MM.1S (cell line): Measurements from ENCODE around the gene SORCS2.

Experiments used
- DNase-seq: peaks from one replicate; pipeline ENCODE4 v3.0.0-alpha.2; 2015
- H2AFZ ChIP-seq: fragments of 300-600 bp; sonication (generic); 2 replicates; pipeline ENCODE4 v1.6.0; 2016; ENCODE audit warnings: antibody characterized with exemption, low read length
- H3F3A ChIP-seq: fragments of 300-600 bp; sonication (generic); 2 replicates; pipeline ENCODE4 v1.6.1; 2016; ENCODE audit warnings: mild to moderate bottlenecking, antibody characterized with exemption, low read length, moderate library complexity, mixed read lengths; ENCODE audit not compliant: insufficient read depth
- H3K27ac ChIP-seq: fragments of 300-600 bp; sonication (generic); 2 replicates; pipeline ENCODE4 v1.5.1; 2016; ENCODE audit warnings: mild to moderate bottlenecking, low read length
- H3K27me3 ChIP-seq: fragments of 300-600 bp; sonication (generic); replicated peaks from 2 replicates; pipeline ENCODE4 v1.6.0; 2016; ENCODE audit warnings: low read length; ENCODE audit not compliant: insufficient read depth
- H3K36me3 ChIP-seq: fragments of 300-600 bp; sonication (generic); replicated peaks from 2 replicates; pipeline ENCODE4 v1.6.1; 2016; ENCODE audit warnings: mild to moderate bottlenecking, low read length, mixed read lengths; ENCODE audit not compliant: insufficient read depth
- H3K4me1 ChIP-seq: fragments of 300-600 bp; sonication (generic); 2 replicates; pipeline ENCODE4 v1.6.1; 2016; ENCODE audit warnings: low read length, mixed read lengths
- H3K4me2 ChIP-seq: fragments of 300-600 bp; sonication (generic); 2 replicates; pipeline ENCODE4 v1.6.0; 2016; ENCODE audit warnings: low read depth, low read length
- H3K4me3 ChIP-seq: fragments of 300-600 bp; sonication (generic); 2 replicates; pipeline ENCODE4 v1.5.1; 2016; ENCODE audit warnings: low read length, mixed read lengths
- H3K79me2 ChIP-seq: fragments of 300-600 bp; sonication (generic); 2 replicates; pipeline ENCODE4 v1.6.1; 2016; ENCODE audit warnings: mixed run types, low read length, mixed read lengths
- H3K9ac ChIP-seq: fragments of 300-600 bp; sonication (generic); 2 replicates; pipeline ENCODE4 v1.6.1; 2016; ENCODE audit warnings: low read length, mixed read lengths
- H3K9me2 ChIP-seq: fragments of 300-600 bp; sonication (generic); replicated peaks from 2 replicates; pipeline ENCODE4 v1.6.1; 2016; ENCODE audit warnings: mild to moderate bottlenecking, low read length, mixed read lengths; ENCODE audit not compliant: insufficient read depth
- H3K9me3 ChIP-seq: fragments of 300-600 bp; sonication (generic); replicated peaks from 2 replicates; pipeline ENCODE4 v1.6.1; 2016; ENCODE audit warnings: mild to moderate bottlenecking, low read length, mixed read lengths; ENCODE audit not compliant: insufficient read depth
- H4K20me1 ChIP-seq: fragments of 300-600 bp; sonication (generic); 2 replicates; pipeline ENCODE4 v1.6.1; 2016; ENCODE audit warnings: mild to moderate bottlenecking, low read length, moderate library complexity, mixed read lengths; ENCODE audit not compliant: insufficient read depth
- EZH2 ChIP-seq: fragments of 300-600 bp; sonication (generic); optimal IDR thresholded peaks from 2 replicates; pipeline ENCODE3; 2017; ENCODE audit warnings: low read depth, mild to moderate bottlenecking, antibody characterized with exemption, low read length, mixed read lengths
- EZH2phosphoT487 ChIP-seq: fragments of 300-600 bp; sonication (generic); IDR thresholded peaks from 2 replicates; pipeline ENCODE4 v1.6.1; 2018; ENCODE audit warnings: antibody characterized with exemption, low read length
- TF ChIP-seq, protein P1 (sequence below): fragments of 300-600 bp; sonication (generic); IDR thresholded peaks from 2 replicates; pipeline ENCODE4 v1.5.1; 2016; ENCODE audit warnings: antibody characterized with exemption, low read length, mixed read lengths

Gene SORCS2

DNA sequence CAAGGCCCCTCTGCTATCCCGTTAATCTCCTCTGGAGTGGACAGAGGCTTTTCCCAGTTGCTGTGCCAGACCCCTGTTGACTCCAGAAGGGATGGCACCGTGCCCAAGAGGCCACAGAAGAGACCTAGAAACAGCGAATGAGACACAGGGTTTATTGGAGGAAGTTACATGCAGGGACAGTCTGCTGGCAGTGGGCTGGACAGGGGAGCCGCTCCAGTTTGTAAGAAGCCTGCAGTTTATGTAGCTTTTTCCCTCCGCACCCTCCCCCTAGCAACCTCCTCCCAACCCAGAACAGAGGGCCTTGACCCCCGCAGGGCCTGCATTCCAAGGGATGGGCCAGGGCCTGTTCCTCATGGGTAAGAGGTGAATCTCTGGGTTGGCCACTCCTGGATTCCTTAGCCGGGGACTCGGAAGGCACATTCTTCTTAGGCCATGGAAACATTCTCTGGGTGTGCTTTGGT lies 459.2 kb downstream of the SORCS2 start:
- Histone ChIP-seq H3K9me2 (no peaks in the 10 kb centered on the region), H4K20me1 (no peaks in the 10 kb centered on the region), H3K36me3 (no peaks in the 10 kb centered on the region), H3K27ac (no peak overlapping the region), H3K9me3 (no peaks in the 10 kb centered on the region), H3K4me1 (no peaks in the 10 kb centered on the region), H3K27me3 (peaks cover 94% of the 10 kb centered on the region), H3K9ac (no peak overlapping the region), H3K4me3 (no peak overlapping the region), H2AFZ (no peak overlapping the region), H3K4me2 (no peak overlapping the region), H3F3A (no peaks in the 10 kb centered on the region), H3K79me2 (no peaks in the 10 kb centered on the region)
- TF ChIP-seq EZH2phosphoT487 (no peak), EZH2 (no peak)
- TF ChIP-seq, protein P1, sequence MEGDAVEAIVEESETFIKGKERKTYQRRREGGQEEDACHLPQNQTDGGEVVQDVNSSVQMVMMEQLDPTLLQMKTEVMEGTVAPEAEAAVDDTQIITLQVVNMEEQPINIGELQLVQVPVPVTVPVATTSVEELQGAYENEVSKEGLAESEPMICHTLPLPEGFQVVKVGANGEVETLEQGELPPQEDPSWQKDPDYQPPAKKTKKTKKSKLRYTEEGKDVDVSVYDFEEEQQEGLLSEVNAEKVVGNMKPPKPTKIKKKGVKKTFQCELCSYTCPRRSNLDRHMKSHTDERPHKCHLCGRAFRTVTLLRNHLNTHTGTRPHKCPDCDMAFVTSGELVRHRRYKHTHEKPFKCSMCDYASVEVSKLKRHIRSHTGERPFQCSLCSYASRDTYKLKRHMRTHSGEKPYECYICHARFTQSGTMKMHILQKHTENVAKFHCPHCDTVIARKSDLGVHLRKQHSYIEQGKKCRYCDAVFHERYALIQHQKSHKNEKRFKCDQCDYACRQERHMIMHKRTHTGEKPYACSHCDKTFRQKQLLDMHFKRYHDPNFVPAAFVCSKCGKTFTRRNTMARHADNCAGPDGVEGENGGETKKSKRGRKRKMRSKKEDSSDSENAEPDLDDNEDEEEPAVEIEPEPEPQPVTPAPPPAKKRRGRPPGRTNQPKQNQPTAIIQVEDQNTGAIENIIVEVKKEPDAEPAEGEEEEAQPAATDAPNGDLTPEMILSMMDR = no peak
- no peak for DNase-seq

DNA sequence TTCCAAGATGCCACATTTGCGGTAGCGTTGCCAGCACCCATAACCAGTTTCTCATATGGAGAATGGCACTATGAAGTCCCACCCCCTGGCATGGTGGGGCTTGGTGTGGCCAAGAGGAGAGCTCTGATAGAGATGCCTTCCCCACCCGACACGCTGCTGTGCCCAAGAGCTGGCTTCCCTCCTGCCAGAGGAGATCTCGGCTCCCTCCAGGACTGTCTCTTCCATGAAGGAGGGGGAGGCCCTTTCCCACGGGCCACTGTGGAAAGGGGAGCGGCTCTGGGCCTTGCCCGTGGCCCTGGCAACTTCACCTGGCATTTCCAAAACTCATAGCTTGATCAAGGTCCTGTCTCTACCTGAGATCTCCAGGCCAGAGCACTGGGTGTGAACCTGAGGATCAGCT lies 459.7 kb downstream of the SORCS2 start:
- no peak for TF ChIP-seq EZH2
- TF ChIP-seq EZH2phosphoT487 = no peak
- TF ChIP-seq, protein P1 = no peak
- Histone ChIP-seq H3K9ac (no peak overlapping the region), H3K27ac (no peak overlapping the region), H3K4me1 (no peaks in the 10 kb centered on the region), H3K4me3 (no peak overlapping the region), H3K9me2 (no peaks in the 10 kb centered on the region), H3F3A (no peaks in the 10 kb centered on the region), H4K20me1 (no peaks in the 10 kb centered on the region; the same call in 1 of the 2 replicates), H3K9me3 (no peaks in the 10 kb centered on the region), H3K79me2 (no peaks in the 10 kb centered on the region), H3K27me3 (peaks cover 94% of the 10 kb centered on the region), H2AFZ (no peak overlapping the region), H3K36me3 (no peaks in the 10 kb centered on the region), H3K4me2 (no peak overlapping the region)
- no peak for DNase-seq

DNA sequence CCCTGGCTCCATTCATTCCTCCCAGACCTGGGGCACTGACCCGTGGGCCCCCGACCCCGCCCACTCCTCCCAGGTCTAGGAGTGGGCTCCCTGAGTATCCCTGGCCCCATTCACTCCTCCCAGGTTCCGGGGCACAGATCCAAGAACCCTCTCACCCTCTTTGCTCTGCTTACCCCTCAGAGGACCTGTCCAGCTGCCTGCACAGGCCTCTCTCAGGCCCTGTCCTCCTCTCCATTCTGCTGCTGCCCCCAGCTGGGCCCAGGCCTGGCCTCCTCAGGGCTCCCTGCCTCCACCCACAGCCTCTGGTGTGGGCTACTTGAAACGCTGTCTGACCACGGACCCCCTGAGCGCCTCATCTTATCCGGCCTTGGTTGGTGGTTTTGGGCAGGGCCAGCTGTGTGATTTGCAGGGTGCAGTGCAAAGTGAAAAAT lies 460.1 kb downstream of the SORCS2 start:
- H3K79me2 ChIP-seq = no peaks in the 10 kb centered on the region
- H3F3A ChIP-seq = no peaks in the 10 kb centered on the region
- H3K4me1 ChIP-seq = no peaks in the 10 kb centered on the region
- peaks cover 94% of the 10 kb centered on the region for H3K27me3 ChIP-seq
- H3K4me2 ChIP-seq = no peak overlapping the region
- no peaks in the 10 kb centered on the region for H3K9me3 ChIP-seq
- DNase-seq = no peak
- H4K20me1 ChIP-seq = no peaks in the 10 kb centered on the region; the same call in 1 of the 2 replicates
- H3K4me3 ChIP-seq = no peak overlapping the region
- no peaks in the 10 kb centered on the region for H3K9me2 ChIP-seq
- no peak overlapping the region for H2AFZ ChIP-seq
- H3K9ac ChIP-seq = no peak overlapping the region
- TF ChIP-seq EZH2phosphoT487 (no peak), EZH2 (no peak)
- TF ChIP-seq, protein P1 = no peak
- no peak overlapping the region for H3K27ac ChIP-seq
- no peaks in the 10 kb centered on the region for H3K36me3 ChIP-seq
